ENCODE results near the gene SMPD4. TPM values are rescaled to one million over a fixed set of nuclear protein-coding genes. Genes with fewer than 3 reads are reported as not detected.
"Not testable (repeated sequence)": the region's sequence is repeated elsewhere in the genome, so short reads cannot be mapped to it uniquely, and the experiment has no call there.

Gene SMPD4
- total RNA-seq, 1 donor from 2014 or later: 22.5 TPM

- intact Hi-C loops (cut with DNase I); DNase-seq (ENCODE audit: low spot score): not testable (repeated sequence)
These were observed 78.6 kb downstream of the SMPD4 start for GRCh38 chr2:130102597-130103363.

Other genes starting within 250 kb of the SMPD4 start
- not detected for gene RAB6C, start 201.9 kb downstream of the SMPD4 start, total RNA-seq
- gene POTEF, start 52.4 kb downstream of the SMPD4 start, total RNA-seq: not detected
- 0.81 TPM for gene CCDC74B, start 36.5 kb downstream of the SMPD4 start, total RNA-seq
- gene MZT2B, start 660 bp upstream of the SMPD4 start, total RNA-seq: 253 TPM
- gene TUBA3E, start 16.8 kb upstream of the SMPD4 start, total RNA-seq: 1.2 TPM
- 60.7 TPM for gene IMP4, start 161.3 kb upstream of the SMPD4 start, total RNA-seq
- gene PTPN18, start 174.5 kb upstream of the SMPD4 start, total RNA-seq: 13.4 TPM

Data from cardiac septum (tissue), 1 donor.